ENCODE data around the gene SIM1.

SIM1 gene

DNA sequence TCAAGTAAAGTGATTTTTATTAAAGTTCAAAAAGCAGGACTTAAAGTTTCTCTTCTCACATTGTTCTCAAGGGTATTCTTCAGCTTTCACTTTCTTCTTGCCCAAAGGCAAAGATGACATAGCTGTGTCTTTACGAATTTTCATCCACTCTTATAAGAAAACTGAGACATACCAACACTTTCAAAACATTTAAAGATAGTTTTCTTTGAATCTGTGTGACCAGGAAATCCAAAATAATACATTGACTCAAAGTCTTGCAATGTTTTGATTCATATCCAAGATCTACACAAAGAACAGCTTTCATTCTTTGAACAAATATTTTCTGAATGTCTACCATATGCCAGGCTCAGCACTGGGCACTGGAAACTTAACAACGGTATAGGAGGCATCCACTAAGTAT, 117.9 kb downstream of the SIM1 start:
- DNase-seq, result no peak

DNA sequence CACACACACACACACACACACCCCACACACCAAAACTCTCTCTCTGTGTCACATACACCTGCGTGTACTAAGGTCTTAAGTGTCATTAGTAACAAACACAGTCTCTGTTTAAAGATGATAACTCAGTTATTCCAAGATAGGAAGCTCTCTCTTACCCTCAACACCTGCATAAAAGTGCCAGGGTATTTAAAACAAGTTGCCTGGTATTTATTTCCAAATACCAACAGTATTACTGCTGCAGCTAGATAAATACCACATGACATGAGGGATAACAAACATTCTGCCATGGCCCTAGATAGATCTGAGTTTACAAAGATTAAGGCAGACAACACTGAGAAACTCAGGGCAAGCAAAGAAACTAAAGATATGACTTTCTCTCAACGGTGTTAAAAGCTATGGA, 118.5 kb downstream of the SIM1 start:
- DNase-seq, result no peak

GRCh38 chr6:100344761-100345160, 120.0 kb downstream of the SIM1 start:
- no peak for DNase-seq

DNA sequence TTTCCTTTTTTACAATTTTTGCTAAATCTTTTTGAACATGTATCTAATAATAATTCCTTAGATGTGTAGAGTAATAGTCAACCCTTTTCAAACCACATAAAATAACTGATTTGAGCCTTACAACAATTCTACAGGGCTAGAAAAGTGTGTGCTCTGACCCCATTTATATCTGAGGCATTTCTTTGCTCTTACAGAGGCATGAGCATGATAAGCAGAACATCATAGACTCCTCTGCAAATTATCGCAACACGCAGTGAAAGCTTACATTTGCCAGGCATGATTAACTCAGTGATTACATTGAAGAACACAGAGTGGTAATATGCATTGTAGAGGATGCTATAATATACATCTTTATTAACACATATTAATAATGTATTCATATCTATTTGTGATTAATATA, 120.4 kb downstream of the SIM1 start:
- no peak for DNase-seq

DNA sequence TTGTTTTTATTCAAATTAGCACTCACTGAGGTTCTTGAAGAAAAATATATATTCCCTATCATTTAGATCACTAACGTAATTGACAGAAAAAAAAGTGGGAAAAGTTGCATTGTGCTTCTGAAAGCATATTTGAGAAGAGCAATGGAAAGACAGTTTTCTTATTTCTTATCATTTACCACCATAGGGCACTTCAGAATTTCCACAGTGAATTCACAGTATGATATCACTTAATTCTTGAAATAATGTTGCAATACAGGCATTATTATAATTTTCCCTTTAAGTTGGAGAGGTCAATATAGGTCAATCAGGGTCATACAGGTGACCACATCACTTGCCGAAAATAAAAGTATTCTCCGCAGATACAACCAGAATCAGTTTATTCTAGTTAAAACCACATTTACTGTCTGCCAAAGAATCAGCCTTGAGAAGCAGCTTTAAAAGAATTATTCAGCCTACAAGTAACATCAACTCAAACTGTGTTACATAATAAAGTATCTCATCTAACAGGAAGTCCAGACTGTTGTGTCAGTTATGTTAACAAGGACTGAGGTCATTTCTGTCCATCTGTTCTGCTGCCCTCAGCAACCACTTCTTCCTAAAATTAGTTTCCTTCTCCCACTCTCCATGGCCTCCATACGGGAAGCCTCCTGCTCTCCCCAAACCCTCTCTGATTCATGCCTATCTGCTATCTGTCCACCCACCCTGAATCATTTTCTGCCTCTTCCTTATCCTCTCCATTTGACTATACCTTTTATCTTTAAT, 121.2 kb downstream of the SIM1 start:
- DNase-seq, result no peak

DNA sequence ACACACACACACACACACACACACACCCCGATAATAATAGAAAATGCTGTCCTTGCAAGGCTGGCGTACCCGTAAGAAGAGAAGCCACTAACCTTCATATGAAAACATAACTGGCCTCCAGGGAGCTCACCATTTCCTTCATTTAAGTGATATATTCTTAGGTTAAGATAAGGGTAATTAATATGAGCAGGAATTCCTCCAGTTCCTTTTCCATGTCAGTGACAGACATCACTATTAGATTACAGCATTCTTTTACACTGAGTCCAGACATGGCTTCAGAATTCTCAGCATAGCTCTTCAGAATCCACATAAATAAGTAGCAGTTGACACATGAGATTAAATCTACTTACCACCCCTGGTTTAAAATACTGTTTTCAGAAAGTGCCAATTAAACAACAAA, 121.9 kb downstream of the SIM1 start:
- no peak for DNase-seq

DNA sequence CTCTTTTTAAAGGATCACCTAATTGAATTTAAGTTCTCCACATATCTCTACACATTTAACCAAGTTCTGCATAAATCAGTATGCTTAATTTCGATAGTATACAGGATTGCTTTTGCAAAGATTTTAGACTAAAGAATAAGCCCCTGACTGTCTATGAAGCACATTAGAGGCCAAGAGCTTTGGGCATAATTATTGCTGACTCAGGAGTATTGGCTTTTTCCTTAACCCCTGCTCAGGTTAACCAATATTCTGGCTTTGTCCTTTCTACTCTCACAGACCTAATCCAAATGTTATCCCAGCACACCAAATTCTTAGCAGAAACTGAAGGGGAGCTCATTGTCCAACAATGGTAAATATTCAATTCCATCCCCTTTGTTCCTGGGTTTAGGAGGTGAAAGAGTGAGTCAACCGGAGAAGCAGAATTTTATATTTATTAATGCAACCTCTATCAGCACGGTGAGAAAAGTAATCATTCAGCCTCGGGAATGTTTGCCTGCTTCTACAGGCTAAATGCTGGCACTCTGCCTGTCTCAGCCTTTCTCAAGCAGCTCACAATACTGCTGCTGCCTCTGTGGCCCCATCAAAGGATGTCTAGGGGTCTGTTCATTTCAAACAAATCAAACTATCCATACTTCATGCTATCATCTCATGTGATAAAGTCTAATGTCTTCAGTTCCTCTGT, 125.0 kb downstream of the SIM1 start:
- no peak for DNase-seq

DNA sequence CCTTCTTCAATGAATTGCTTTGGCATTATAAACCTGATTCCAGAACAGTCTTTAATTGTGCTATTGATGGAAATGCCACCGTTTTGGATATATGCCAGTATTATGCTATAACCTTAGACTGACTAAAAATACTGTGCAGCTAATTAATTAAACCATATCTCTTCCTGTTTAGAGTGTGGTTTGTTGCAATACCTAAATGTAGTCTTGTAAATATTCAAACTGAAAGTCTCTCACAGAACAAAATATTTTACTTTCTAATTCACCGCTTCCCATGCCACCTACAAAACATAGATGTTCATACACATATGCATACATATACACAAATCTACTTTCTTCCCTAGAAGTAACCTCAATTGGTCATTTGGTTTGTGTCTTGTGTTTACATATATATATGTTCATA, 126.6 kb downstream of the SIM1 start:
- DNase-seq, result no peak

- no peak for DNase-seq
Observed at GRCh38 chr6:100336876-100337275, 127.8 kb downstream of the SIM1 start.

DNA sequence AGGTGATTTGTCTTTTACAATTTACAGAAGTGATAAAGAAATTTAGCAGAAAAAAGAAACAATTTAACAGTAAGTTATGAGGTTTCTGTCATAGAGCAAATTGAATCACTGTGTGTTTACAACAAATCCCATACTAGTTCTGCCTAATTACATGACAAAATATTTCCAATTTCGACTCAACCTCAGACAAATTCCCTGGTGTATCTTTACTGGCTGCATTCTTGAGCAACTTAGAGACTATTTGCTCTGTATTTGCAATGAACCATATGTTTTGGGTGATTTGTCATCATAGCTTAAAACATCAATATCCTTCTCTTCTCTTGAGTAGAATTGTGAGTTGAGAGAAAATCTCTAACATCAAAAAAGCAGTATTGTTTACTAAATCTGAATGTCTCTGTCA, 128.7 kb downstream of the SIM1 start:
- DNase-seq, result no peak

Data from activated CD8-positive, alpha-beta memory T cell treated with anti-CD3 and anti-CD28 coated beads for 24 hours (primary cell).